GM12872 (cell line): ENCODE data around the gene GALNT2.

Experiments
- CTCF ChIP-seq: IDR thresholded peaks from 3 replicates; pipeline ENCODE4 v1.5.1; 2011; ENCODE audit warnings: low read depth, mild to moderate bottlenecking, low read length, moderate library complexity; ENCODE audit not compliant: insufficient read depth

GALNT2 gene

DNA sequence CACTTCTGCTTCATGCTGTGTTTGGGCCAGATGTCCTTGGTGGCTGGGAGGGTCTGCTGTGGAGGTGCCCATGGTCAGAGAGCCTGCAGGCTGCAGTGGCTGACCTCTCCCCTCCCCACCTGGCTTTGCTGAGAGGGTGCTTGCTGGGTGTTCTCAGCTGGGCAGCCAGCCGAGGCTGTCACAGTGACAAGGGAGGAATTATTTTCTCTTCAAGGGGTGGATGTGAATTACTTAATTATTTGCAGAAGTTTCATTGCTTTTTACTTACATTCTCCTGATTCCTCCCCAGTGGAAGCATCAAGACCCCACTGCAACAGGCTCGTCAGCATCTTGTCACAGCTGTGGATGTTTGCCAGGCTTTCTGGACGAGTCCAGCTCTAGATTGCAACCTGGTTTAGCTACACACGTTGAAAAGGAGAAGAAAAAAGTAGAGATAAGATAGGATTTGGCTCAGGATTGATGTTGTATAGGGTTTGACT is 70.3 kb downstream of the GALNT2 start:
- TF ChIP-seq CTCF: no peak

GRCh38 chr1:230138561-230139239 is 71.7 kb downstream of the GALNT2 start:
- no peak for TF ChIP-seq CTCF

DNA sequence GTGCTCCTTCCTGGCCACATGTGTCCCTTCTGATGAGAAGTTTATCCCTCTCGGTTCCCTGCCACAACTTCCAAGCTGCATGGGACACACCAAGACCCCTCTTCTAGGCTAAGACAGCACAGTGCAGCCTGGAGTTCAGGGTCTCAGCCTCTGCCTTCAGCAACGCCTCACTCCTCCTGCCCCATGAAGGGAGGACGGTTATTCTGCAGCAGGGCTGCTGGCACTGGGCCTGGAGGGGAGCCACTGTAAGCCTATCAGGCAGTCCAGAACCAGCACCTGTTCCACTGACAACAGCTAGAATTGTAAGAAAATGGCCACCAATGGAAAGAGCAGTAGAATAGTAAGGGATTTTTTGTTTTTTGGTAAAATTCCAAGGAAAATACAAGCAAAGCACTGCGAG is 72.3 kb downstream of the GALNT2 start:
- no peak for TF ChIP-seq CTCF

GRCh38 chr1:230139741-230140140 is 72.7 kb downstream of the GALNT2 start:
- TF ChIP-seq CTCF: no peak

DNA sequence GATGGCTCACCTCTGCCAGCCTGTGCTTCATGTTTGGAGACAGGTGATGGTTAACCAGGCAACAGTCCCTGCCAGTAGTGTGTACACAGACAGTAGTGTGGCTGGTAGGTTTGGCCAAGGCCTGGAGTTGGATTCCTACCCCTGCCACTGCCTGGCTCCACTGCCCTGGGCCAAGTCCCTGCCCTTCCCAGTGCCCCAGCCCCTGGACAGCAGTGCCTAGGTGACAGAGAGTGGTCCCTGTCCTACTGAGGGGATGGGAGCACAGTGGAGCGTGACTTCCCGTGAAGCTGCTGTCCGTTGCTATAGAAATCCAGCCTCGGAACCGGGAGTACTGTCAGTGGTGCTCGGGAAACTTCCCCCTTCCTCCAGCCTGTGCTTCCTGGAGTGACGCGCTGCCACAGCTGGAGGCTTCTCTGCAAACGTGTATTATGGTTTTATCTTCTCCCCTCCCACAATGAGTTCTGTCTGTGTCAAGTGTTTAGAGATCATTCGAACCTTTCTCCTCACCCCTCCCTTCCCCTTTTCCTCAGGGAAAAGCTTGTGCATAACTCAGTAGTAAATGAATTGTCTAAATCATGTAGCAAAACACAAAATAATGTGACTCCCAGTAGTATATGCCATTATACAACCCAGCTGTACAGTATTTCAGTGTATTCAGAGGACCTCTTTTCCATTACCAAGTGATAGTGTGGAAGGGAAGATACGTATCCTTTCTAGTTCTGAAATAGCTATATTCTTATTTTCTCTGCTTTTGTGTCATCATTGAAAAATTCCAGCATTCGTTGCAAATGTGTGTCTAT is 73.4 kb downstream of the GALNT2 start:
- TF ChIP-seq CTCF: no peak

DNA sequence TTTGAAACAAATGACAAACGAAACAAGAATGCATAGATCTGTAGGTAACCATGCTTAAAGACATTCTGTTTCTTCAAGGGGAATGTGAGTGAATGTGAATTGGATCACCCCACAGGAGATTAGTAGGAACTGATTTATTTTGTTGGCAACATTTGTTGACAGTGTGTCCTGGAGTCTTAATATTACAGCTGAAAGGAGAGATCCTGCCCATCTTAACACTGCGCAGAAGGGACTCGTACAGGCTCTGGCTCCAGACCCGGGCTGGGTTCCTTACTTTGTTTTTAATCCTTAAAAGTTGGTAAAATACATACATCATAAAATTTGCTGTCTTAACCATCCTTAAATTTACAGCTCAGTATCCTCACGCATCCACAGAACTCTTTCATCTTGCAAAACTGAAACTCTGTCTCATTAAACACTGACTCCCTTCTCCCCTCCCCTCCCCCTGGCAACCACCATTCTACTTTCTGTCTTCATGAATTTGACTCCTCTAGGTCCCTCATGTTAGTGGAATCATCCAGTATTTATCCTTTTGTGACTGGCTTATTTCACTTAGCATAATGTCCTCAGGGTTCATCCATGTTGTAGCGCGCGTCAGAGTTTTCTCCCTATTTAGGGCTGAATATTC is 74.1 kb downstream of the GALNT2 start:
- TF ChIP-seq CTCF: no peak
